A673 (cell line): ENCODE results near the gene SSR2.

Experiments used
- CTCF ChIP-seq: fragments of 300-800, 200-600 bp; sonication (generic); conservative IDR thresholded peaks from 2 replicates; pipeline ENCODE4 v1.5.1; 2017; ENCODE audit warnings: low read depth, mild to moderate bottlenecking, antibody characterized with exemption, low read length, moderate library complexity, mixed read lengths
- EZH2 ChIP-seq: fragments of 200-600 bp; sonication (generic); IDR thresholded peaks from 2 replicates; pipeline ENCODE4 v1.6.1; 2017; ENCODE audit warnings: borderline replicate concordance, low read depth, mild to moderate bottlenecking, mixed read lengths, antibody characterized with exemption, low read length; ENCODE audit not compliant: poor library complexity, severe bottlenecking

DNA sequence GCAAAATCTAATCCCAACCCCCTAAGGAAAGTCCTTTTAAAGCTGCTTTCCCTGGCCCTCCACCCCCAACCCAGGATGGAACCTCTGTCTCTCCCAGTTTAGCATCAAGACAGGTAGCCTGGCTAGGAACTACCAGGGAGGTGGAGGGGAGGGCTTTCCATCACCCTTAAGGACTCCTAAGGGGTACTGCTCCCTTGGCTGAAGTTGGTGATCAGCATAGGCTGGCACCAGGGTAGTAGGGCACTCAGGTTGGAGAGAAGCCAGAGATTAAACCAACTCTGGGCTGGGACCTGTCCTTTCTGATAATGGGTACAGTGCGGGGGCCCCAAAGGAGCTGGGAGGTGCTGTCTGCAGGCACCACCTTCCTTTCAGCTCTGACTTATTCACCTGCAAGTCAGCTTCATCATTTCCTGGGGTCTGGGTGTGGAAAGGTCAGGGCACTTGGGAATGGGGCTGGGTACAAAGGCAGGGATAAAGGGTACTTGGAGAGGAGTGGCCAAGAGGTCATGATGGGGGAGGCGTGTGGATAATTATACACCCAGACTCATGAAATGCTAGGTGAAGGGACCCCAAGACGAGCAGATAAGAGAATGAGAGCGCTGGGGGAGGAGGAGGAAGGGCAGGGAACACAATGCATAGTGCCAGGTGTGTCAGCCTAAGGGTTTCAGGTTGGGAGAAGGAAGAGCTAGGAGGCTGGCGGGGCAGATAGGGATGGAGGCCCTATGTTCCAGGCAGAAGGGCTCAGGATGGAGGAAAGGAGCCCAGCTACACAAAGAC, 43.6 kb downstream of the SSR2 start:
- no peak for TF ChIP-seq CTCF
- TF ChIP-seq EZH2: no peak
